SJSA1 (cell line): ENCODE results near the gene DAB2. TPM values are rescaled to one million over a fixed set of nuclear protein-coding genes. Genes with fewer than 3 reads are reported as not detected.
"Not testable (repeated sequence)": the region's sequence is repeated elsewhere in the genome, so short reads cannot be mapped to it uniquely, and the experiment has no call there.

Experiments
- DNase-seq, 2 experiments: peaks; one replicate each; pipeline ENCODE4 v3.0.0-alpha.2; 2015 to 2020; ENCODE audit warnings: low spot score in 2 of 2, low read depth in 1 of 2
- H3K27ac ChIP-seq: fragments of 250-450 bp; sonication (Bioruptor Pico); 2 replicates; pipeline ENCODE4 v1.5.1; 2020; ENCODE audit warnings: mild to moderate bottlenecking, moderate library complexity
- H3K27me3 ChIP-seq: fragments of 250-450 bp; sonication (Bioruptor Pico); replicated peaks from 2 replicates; pipeline ENCODE4 v1.5.1; 2020; ENCODE audit warnings: mild to moderate bottlenecking, moderate library complexity
- H3K36me3 ChIP-seq: fragments of 250-450 bp; sonication (Bioruptor Pico); 2 replicates; pipeline ENCODE4 v1.5.1; 2020; ENCODE audit warnings: mild to moderate bottlenecking
- H3K4me1 ChIP-seq: fragments of 250-450 bp; sonication (Bioruptor Pico); replicated peaks from 2 replicates; pipeline ENCODE4 v1.6.1; 2021; ENCODE audit warnings: mild to moderate bottlenecking
- H3K4me3 ChIP-seq: fragments of 250-450 bp; sonication (Bioruptor Pico); 2 replicates; pipeline ENCODE4 v1.5.1; 2020; ENCODE audit warnings: mild to moderate bottlenecking
- H3K9me3 ChIP-seq: fragments of 250-450 bp; sonication (Bioruptor Pico); replicated peaks from 2 replicates; pipeline ENCODE4 v1.5.1; 2020; ENCODE audit warnings: mild to moderate bottlenecking
- total RNA-seq: library from RNA; depleted of rRNA; stranded (reverse); fragments of >200 nt; shearing (Covaris generic); gene quantifications from 2 replicates; pipeline ENCODE4 v1.2.3, GENCODE V29; 2014

Gene DAB2
- total RNA-seq, 1 experiment from 2014 or later = 65.0 TPM

DNA sequence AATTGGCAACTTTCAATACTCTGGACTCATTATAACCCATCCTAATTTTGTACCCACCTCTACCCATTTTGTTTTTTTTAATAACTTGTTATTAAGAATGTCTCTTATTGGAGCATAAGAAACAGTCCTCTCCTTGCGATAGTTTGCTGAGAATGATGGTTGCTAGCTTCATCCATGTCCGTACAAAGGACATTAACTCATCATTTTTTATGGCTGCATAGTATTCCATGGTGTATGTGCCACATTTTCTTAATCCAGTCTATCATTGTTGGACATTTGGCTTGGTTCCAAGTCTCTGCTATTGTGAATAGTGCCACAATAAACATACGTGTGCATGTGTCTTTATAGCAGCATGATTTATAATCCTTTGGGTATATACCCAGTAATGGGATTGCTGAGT, 21.0 kb downstream of the DAB2 start:
- peaks cover 66% of the 10 kb centered on the region for H3K36me3 ChIP-seq
- H3K27ac ChIP-seq = not testable (repeated sequence)

DNA sequence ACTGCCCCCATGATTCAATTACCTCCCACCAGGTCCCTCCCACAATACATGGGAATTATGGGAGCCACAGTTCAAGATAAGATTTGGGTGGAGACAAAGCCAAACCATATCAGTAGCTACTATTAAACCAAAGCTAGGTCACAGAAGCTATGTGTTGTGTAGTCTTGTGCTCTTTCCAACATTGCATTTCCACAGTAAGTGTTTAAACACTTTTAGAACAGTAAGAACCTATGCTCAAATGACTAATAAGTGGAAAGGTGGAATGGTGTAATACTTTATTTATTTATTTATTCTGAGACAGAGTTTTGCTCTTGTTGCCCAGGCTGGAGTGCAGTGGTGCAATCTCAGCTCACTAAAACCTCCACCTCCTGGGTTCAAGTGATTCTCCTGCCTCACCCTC, 22.6 kb downstream of the DAB2 start:
- not testable (repeated sequence) for H3K27ac ChIP-seq, H3K4me3 ChIP-seq, DNase-seq, H3K9me3 ChIP-seq, H3K27me3 ChIP-seq
- H3K4me1 ChIP-seq = peaks cover 38% of the 10 kb centered on the region
- H3K36me3 ChIP-seq = peaks cover 67% of the 10 kb centered on the region

More for the DNA sequence above, 21.0 kb downstream of the DAB2 start:
- not testable (repeated sequence) for H3K4me3 ChIP-seq, DNase-seq, H3K27me3 ChIP-seq, H3K9me3 ChIP-seq
- peaks cover 32% of the 10 kb centered on the region for H3K4me1 ChIP-seq

DNA sequence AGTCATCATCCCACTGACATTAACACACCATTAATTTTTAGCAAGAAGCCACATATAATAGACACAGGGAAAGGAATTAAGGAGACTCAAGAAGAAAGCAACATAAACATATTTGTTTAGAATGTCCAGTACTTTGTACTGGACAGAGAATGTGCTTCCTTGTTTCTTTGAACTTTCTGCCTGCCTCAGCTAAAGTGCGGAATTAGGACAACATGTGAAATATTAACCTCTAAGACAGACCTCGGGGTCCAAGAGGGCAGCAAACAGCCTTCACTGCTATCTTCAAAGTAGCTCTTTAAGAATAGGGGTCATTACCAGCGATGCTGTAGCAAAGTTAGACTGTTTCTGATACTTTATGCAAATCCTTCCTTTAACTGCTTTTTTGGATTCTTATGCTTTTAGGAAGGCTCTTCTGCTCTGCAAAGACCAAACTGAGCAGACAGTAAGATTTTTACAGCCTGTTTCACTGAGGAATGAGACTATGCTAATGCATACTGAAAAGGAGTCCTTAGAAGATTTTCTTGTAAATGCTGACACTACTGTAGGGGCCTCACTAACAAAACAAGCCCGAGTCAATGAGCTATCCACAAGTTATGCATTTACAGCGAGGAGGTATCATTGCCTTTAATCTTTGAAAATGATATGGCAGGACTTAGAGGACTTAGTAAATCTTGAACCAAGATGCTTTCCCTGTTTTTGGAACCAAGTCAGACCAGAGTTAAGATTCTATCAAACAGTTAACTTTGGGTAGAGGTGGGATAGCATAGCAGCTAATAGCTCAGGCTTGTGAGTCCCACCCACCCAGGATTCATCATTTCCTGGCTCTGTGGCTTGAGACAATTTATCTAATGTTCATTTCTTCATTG, 23.8 kb downstream of the DAB2 start:
- Histone ChIP-seq H3K36me3 (peaks cover 67% of the 10 kb centered on the region), H3K4me1 (peaks cover 38% of the 10 kb centered on the region), H3K4me3 (no peak overlapping the region), H3K9me3 (no peaks in the 10 kb centered on the region), H3K27ac (peak overlapping the region; percentile 82), H3K27me3 (no peaks in the 10 kb centered on the region)
- DNase-seq = no peak

DNA sequence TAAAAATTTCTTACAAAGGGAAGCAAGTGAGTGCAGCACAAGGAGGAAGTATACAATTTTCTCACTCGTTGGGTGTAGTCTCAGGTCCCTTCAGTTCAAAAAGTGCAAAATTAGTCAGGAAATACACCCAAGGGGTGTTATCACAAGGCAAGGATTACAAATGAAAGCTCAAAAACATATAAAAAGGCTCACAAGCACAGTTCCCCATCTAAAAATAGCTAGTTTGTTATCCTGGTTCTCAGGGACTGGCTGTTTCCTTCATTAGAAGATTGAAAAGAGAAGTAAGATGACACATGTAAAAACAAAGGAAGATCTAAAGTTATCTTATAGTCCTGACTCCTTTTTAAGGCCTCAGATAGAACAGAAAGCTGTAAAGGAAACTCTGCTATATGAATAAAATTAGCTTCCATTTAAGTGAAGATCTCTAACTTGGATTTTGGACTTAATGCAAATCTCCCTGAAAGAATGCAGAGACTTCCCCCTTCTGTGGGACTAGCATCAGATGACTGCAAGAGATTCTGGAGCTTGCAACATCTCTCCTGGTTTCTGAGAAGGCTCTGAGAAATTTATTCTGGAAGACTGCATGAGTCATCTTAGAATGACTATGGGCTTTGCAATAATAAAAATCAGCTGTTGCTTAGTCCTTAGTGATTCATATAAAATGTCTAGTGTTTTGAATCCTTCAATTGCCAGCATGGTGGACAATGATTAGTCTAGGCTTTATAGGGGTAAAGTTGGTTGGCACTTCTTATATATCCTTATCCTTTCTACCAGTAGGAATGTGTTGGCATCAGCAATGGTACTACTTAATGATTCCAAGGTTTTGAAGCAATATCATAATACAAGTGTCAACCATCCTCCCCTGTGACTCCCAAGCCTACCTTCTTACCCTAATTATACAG, 25.4 kb downstream of the DAB2 start:
- Histone ChIP-seq H3K27me3 (no peaks in the 10 kb centered on the region), H3K9me3 (no peaks in the 10 kb centered on the region), H3K36me3 (peaks cover 66% of the 10 kb centered on the region), H3K27ac (peak overlapping the region; percentile 82), H3K4me1 (peaks cover 38% of the 10 kb centered on the region), H3K4me3 (no peak overlapping the region)
- DNase-seq = peak; percentile 60 to 90

DNA sequence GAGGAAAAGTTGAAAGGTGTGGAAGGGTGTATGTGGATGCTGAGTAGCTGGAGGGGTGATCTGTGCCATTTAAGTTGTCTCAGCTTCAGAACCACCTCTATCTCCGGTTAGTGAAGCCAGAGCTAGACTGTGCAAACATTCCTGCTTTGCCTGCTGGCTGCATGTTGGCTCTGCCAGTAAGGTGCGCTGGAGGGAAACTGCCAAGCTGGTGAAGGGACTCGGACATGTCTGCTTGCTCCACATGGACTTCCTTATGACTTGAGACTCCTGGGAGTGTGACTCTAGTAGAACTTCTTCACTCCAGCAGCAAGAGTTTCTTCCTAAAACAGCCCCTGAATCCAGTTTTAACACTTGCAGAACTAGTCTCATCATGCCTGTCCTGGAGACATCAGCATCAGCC, 27.9 kb downstream of the DAB2 start:
- Histone ChIP-seq H3K27me3 (no peaks in the 10 kb centered on the region), H3K9me3 (no peaks in the 10 kb centered on the region), H3K4me1 (peaks cover 35% of the 10 kb centered on the region), H3K27ac (no peak overlapping the region), H3K4me3 (no peak overlapping the region), H3K36me3 (peaks cover 71% of the 10 kb centered on the region)
- DNase-seq = no peak

DNA sequence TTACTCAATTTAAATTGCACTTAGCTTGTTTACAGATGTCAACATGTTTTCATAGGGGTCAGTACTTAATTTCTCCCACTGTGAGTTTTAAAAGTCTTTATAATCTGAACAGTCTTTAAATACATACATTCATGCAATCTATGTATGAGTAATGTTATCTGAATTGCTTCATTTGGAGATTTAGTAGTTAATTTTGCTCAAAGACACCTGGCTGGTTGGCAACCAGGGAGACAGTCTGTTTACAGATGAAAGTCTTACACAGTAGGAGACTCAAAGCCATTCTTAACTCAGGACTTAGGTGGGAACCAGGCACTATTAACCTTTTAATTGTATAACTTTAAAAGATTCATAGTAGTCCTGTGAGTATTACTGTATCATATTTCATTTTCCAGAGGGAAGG, 29.3 kb downstream of the DAB2 start:
- Histone ChIP-seq H3K4me1 (peaks cover 24% of the 10 kb centered on the region), H3K9me3 (no peaks in the 10 kb centered on the region), H3K36me3 (peaks cover 81% of the 10 kb centered on the region), H3K27ac (no peak overlapping the region), H3K4me3 (no peak overlapping the region), H3K27me3 (no peaks in the 10 kb centered on the region)
- DNase-seq = no peak

DNA sequence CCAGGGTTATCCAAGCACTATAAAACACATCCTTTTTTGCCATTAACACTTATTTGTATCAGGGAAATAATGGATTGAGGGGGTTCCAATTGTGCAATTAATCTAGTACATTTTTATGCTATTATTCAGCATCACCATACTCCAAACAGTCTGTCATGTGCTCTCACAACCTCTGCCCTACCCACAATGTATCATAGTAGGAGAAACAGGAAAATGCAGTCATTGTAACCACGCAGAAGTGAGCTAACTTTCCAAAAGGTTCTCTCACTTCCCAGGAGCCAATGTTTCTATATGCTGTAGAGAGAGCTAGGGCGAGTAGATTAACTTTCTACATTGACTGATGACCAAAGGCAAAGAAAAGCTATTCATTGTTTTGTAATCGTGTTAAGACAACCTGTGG, 29.8 kb downstream of the DAB2 start:
- Histone ChIP-seq H3K4me1 (peaks cover 18% of the 10 kb centered on the region), H3K36me3 (peaks cover 87% of the 10 kb centered on the region), H3K9me3 (no peaks in the 10 kb centered on the region), H3K27me3 (no peaks in the 10 kb centered on the region), H3K27ac (no peak overlapping the region), H3K4me3 (no peak overlapping the region)
- no peak for DNase-seq

DNA sequence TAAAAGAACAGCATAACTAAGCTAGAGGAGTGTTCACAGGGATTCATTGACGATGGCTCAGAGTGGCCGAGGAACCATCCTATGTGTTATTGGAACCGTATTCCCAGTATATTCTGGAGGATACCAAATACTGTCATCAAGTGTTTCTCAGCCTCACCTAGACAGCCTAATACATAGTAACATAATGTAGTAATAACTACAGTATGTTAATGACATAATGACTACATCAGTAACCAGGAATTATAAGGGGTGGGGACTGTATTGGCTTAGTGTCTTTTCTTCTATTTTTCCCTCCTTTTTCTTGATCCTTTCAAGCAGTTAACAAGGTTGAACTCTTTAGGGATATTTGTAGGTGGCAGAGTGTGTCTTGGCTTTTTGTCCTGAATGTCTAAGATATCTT, 33.8 kb downstream of the DAB2 start:
- no peak overlapping the region for H3K27ac ChIP-seq
- H3K4me3 ChIP-seq = no peak overlapping the region
- peaks cover 96% of the 10 kb centered on the region for H3K36me3 ChIP-seq

DNA sequence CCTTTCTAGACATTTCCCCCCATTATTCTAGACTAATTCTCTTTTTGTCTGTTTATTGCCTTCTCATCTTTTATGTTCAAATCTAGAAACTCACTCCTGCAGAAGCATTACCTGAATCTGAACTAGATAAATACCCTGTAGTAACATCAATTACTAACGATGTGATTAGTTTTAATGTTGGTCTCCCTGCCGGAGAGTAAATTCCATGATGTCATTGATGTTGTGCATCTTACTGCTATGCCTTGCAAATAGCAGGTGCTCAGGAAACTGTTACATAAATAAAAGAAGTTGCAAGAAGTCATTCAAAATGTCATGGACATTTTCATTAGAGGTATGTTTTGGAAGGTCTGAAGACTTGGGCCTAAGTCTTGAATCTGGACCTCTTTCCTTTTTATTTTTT, 37.5 kb downstream of the DAB2 start:
- no peaks in the 10 kb centered on the region for H3K4me1 ChIP-seq
- no peak overlapping the region for H3K27ac ChIP-seq
- no peak for DNase-seq
- no peak overlapping the region for H3K4me3 ChIP-seq
- no peaks in the 10 kb centered on the region for H3K27me3 ChIP-seq
- no peaks in the 10 kb centered on the region for H3K9me3 ChIP-seq
- peaks cover 98% of the 10 kb centered on the region for H3K36me3 ChIP-seq

More for the DNA sequence above, 33.8 kb downstream of the DAB2 start:
- DNase-seq = no peak
- H3K27me3 ChIP-seq = no peaks in the 10 kb centered on the region
- H3K9me3 ChIP-seq = no peaks in the 10 kb centered on the region
- no peaks in the 10 kb centered on the region for H3K4me1 ChIP-seq

DNA sequence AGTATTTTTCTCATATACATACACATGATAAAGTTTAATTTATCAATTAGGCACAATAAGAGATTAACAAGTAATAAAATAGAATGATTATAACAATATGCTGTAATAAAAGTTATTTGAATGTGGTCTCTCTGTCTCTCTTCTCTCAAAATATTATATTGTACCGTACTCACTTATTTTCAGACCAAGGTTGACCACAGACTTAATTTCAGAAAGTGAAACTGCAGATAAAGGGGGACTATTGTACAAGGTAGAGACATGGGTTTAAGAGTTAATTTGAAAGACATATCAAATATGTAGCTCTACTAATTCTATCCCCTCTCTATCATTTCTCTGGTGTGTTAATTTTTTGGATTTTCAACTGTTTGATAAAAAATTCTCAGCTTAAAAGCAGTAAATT, 40.5 kb downstream of the DAB2 start:
- H3K4me3 ChIP-seq = no peak overlapping the region
- H3K9me3 ChIP-seq = no peaks in the 10 kb centered on the region
- no peaks in the 10 kb centered on the region for H3K4me1 ChIP-seq
- H3K36me3 ChIP-seq = peaks cover 98% of the 10 kb centered on the region
- H3K27ac ChIP-seq = no peak overlapping the region
- DNase-seq = no peak
- H3K27me3 ChIP-seq = no peaks in the 10 kb centered on the region

DNA sequence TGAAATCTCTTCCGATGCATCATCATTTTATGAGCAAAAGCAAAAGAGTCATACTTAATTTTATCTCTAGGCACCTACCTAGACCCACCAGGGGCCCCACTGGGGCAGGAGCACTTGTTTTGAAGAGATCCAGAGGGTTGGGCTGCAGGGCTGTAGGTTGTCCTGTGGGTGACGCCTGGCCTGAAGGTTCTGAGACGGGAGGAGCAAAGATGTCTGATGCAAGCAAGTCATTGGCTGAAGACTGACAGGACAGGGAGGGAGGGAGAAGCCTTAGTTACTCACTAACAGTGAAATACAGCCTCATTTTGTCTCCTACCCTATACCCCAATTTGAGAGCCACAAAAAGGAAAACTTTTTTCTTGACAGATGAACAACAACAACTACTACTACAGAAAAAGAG, 43.4 kb downstream of the DAB2 start:
- Histone ChIP-seq H3K4me1 (no peaks in the 10 kb centered on the region), H3K36me3 (peaks cover 97% of the 10 kb centered on the region), H3K27me3 (no peaks in the 10 kb centered on the region), H3K4me3 (no peak overlapping the region), H3K27ac (no peak overlapping the region), H3K9me3 (no peaks in the 10 kb centered on the region)
- DNase-seq = no peak

DNA sequence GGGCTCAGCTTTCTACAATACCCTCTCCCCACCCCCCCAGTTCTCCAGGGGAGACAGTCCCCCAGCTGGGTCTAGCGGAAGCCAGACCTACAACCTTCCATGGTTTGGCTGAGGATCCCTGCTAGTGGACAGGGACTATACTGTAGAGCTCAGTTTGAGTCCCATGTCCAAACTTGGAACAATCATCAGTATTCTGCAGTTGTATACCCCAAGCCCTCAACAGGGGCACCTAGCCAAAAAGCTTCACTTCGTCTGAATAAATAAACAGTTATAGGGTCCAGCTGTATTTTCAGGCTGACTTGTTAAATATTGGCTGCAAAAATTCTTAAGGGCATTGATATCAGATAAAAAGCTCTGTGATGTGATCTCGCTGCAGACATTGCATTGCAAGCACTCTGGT, 45.1 kb downstream of the DAB2 start:
- Histone ChIP-seq H3K27me3 (no peaks in the 10 kb centered on the region), H3K4me3 (no peak overlapping the region), H3K27ac (no peak overlapping the region), H3K4me1 (no peaks in the 10 kb centered on the region), H3K9me3 (no peaks in the 10 kb centered on the region), H3K36me3 (peaks cover 97% of the 10 kb centered on the region)
- no peak for DNase-seq

DNA sequence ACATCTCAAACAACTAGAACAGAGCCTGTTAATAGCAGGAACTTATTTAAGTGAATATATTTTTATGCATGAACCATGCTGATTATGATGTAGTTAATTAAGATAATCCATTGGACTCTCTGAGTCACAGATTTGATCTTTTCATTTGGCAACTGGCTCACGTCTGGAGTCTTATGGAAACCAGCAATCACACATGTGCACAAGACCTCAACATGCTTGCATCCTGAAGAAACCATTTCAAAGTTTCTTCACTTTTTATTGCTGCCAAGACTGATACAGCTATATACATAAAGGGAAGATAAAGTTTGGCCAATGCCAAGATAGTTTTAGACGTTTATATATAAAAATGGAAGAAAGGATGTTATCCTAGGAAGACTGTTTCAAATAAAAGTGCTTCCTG, 47.2 kb downstream of the DAB2 start:
- no peak overlapping the region for H3K27ac ChIP-seq

DNA sequence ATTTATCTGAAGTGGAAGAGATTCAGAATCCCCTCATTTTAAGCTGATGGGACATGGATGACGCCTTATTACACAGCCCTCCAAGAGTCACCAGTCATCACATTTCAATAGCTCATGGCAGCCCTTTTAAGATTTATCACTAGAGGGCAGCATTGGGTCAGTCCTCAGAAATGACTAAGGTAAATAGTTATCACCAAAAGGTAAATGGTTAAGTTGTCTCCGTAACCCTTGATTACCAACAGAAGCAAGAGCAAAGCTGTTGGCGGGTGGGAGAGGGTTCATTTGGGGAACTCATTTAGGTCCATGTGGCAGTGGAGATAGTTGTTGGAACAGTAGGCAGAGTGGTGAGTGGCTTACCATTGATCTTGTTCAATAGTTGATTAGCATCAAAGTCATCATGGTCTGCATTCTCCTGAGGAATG, 48.5 kb downstream of the DAB2 start:
- Histone ChIP-seq H3K4me3 (no peak overlapping the region), H3K27me3 (no peaks in the 10 kb centered on the region), H3K9me3 (no peaks in the 10 kb centered on the region), H3K4me1 (no peaks in the 10 kb centered on the region), H3K27ac (no peak overlapping the region), H3K36me3 (peaks cover 97% of the 10 kb centered on the region)
- peak; percentile 51 to 71 for DNase-seq

More for the DNA sequence above, 47.2 kb downstream of the DAB2 start:
- Histone ChIP-seq H3K36me3 (peaks cover 97% of the 10 kb centered on the region), H3K9me3 (no peaks in the 10 kb centered on the region), H3K4me3 (no peak overlapping the region), H3K27me3 (no peaks in the 10 kb centered on the region), H3K4me1 (no peaks in the 10 kb centered on the region)
- DNase-seq = no peak
